HG03354 (cell line): Measurements from ENCODE around the gene CYLD.
A peak's percentile ranks its signal among the peaks of the same experiment; 100 is the strongest.

Source experiments
- ATAC-seq: cut with Tn5 transposase; IDR thresholded peaks from one replicate; pipeline ENCODE4 v1.9.1; 2021; ENCODE audit warnings: mild to moderate bottlenecking; ENCODE audit not compliant: unreplicated experiment, poor library complexity, severe bottlenecking

CYLD gene

DNA sequence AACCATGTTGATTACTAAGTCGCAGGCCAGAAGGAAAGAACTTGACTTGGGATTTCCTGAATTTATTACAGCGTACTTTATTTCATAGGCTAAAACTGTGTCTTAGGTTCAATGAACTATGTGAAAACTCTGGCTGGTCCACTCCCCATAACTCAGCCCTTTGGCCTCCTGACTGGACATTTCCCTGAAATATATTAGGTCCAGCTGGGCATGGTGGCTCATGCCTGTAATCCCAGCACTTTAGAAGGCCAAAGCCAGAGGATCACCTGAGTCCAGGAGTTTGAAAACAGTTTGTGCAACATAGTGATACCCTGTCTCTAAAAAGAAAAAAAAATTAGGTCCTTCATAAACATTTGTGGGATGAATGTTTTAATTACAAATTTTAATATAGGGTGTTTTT, 97.0 kb downstream of the CYLD start:
- no peak for ATAC-seq

DNA sequence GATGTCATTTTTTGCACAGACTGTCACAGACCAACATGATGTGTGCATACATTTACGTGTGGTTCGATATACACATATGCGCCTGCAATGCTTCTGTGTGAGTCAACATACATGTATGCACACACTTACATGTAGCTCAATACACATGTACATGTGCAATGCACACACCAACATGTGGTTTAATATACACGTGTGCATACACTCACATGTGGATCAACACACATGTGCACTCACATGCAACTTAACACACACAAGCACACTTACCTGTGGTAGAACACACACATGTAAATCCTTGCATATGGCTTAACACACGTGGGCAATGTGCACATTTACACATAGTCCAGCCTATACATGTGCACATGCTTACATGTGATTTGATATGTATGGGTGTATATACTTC, 97.5 kb downstream of the CYLD start:
- no peak for ATAC-seq

DNA sequence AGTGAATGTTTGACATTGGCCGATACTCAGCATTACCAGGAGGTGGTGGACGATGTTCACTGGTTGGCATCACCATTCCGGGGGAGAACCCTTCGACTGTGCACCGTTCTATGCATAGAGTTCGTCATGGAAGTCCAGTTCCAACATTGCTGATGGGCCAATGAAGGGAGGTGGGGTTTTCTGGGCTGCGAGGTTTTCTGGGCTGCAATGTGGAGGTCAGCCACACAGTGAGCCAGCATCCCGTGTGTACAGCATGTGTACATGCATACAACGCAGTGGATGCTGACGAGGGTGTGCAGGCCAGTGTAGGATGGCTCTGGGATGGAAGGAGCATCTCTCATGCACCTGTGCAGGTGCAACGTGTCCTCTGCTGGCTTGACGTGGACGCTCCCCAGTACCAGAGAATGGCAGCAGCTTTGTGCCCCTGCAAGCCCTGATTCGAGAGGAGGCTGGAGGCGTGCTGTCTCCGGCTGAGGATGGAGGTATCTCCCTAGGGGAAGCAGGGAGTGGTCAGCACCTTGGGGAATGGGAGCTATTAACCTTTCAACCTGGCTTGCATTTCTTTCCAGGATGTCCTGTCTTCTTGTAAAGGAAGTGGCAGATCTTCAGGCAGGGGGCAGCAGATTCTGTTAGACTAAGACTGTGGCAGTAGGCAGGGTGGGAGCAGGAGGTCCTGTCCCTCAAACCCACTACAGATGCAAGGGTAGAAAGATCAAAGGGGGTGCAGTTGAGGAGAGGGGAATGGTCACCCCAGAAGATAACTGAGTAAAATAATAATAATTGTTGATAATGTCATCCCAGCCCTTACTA, 98.2 kb downstream of the CYLD start:
- ATAC-seq, result no peak

DNA sequence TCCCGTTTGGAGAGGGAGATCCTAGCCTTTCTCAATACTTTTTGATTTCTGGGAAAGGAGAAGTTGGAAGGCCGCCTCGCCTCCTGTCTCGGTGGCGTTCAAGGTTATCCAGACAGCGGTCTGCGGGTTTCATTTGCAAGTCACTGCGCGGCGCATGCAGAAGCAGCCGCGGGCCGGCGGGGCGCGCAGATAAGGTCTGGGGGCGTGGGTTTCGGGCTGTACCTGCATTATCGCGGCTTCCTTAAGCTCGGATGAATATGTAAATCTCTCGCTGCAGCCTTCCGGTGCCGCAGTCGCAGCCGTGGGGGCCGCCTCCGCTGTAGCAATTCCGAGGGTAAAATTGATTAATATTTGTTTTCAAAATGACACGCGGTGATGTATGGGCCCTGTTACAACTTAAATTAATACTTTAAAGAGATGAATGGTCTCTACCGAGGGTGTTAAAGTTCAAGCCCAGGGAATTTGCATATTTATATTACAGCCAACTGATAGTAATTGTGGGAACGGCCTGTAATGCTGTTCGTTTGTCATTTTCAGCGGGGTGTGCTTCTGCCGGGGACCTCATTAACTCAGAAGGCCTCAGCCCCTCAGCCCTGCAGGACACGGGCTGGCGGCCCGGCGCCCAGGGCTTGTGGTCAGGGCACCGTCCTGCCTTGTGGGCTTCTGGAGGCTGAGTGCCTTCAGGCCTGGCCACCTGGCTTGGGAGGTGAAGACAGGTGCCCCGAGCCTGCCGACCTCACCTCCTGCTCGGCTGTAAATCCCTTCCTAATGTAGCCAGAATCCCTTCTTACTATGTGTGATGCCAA, 99.4 kb downstream of the CYLD start:
- ATAC-seq, result peak; percentile 56

DNA sequence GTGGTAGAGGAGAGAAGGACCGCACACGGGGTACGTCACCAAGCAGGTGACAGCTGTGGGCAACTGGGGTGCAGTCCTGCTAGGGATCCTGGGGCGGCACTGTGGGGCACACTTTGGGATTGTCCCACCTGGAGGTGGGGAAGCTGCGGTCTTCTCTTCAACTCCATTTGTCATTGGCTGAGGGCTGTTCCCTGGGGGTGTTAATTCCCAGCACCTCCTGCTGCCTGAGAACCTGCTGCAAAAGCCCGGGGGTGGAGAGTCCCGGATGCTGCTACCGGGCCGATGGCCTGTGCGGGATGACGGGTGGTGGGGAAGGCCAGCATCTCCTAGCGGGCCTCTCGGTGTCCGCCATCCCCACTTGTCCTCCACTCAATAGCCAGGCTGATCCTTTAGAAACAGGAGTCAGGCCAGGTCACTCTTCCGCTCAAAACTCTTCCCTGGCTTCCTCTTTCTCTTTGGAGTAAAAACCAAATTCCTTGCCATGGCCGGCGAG, 100.2 kb downstream of the CYLD start:
- no peak for ATAC-seq

DNA sequence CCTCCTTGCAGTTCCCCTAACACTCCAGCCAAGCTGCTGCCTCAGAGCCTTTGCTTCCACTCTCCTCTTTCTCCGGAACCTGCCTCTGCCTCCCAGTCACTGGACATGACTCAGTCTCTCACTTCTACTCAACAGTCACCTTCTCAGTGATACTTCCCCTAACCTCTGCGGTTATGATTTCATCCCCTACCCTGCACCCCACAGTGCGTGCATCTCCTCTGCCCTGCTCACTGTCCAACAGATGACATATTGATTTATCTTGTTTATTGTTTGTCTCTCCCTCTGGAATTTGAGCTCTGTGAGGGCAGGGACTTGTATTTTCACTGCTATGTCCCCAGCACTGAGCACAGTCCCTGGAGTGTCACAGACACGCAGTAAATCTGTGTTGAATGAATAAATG, 100.7 kb downstream of the CYLD start:
- ATAC-seq, result no peak

DNA sequence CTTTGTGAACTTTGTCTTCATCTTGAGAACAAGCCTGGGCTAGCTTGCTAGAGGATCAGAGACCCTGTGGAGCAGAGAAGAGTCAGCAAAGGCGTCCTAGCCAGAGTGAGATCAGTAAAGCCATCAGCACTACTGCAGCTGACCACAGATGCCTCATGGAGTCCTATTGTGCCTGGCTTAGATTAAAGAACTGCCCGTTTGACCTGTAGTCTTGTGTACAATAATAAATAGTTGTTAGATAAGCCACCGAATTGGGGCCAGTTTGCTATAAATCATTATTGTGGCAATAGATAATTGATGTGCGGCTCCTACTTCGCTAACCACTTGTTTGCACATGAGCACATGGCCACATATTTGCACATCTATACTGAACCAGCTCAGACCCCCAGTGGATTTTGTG, 103.0 kb downstream of the CYLD start:
- no peak for ATAC-seq

DNA sequence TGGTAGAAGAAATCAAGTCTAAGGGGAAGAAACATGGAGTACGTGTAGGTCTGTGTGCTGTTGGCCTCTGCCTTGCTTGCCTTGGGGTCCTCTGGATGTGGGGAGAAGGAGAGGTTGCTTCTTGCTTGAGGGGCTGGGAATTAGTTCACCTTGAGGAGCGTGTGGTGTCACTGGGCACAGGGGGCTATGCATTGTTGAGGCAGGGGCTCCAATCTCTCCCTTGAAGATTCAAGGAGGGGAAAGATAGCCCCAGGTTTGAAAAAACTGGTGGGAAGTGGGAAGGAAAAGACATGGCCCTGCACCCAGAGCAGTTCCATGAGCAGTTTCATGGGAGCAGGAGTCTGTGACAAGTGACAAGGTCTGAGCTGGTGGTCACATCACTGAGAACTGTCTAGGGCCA, 103.4 kb downstream of the CYLD start:
- no peak for ATAC-seq

DNA sequence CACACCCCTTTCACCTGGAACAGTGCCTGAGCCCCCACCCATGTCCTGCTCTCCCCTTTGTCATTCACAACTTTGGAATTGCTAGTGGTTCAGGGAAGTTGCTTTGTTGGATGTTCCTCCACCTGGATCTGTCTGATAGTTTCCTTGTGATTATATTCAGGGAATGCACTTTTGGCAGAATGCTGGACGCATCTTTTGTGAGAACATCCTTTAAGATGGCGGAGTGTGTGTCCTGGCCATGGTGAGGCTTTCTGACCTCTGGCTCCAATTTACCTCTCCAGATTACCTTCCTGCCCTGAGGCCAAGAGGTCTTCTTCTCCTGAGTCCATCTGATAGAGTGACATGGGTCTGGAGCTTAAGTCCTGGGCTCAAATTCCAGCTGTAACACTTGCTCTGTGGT, 104.6 kb downstream of the CYLD start:
- no peak for ATAC-seq

DNA sequence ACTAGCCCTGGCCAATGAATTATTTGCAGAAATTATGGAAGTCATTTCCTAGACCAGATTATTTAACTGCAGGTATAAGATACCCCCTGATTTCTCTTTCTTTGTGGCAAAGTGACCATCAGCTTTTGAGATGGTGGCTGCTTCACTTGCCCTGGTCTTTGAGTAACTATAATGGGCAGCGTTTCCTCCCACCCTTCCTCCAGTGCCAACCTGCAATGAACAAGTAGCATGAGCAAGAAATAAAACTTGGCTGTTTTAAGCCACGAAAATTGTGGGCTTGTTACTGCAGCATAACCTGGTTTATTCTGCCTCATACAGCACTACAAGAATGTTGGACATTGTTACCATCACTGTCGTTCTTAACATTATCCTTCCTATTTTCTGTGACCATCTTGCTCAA, 105.3 kb downstream of the CYLD start:
- ATAC-seq, result no peak

DNA sequence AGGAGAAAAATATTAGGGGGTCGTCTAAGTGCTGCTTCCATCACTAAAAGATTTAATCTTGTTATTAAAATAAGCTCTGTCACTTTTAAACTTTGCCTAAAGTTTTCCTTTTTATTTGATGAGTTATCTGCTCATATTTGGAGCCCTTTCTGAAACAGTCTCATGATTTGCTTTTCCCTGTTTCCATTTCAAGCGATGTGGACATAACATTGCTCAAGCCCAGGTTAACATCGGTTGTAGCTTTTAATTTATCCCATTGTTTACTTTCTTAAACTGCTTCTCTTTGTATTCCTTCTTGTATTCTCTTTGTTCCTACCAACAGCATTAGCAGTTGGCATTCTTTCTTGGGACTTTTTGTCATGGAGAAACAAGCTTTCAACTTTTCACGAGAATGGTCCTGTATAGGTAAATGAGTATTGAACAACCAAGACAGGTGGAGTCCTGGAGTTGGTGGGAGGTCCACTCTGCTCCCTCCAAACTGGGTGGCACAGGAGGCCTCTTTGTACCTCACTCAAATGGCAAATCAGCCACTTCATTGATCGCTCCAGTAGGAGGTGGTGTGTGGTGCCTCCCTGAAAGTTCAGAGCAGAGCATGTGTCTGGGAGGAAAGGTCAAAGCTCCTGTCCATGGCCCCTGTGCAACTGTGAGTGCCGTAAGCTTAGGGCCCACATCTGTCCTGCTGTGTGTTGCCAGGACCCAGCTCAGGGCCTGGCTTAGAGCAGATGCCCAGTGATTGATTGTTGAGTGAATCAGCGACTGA, 107.0 kb downstream of the CYLD start:
- ATAC-seq, result no peak
